ENCODE measurements around the gene EFR3B.
"Not testable (repeated sequence)": the region's sequence is repeated elsewhere in the genome, so short reads cannot be mapped to it uniquely, and the experiment has no call there.

EFR3B gene

GRCh38 chr2:25141120-25141519, 99.2 kb downstream of the EFR3B start:
- Histone ChIP-seq H3K9me3 (no peaks in the 10 kb centered on the region), H3K4me1 (no peaks in the 10 kb centered on the region), H3K4me3 (ENCODE audit: low read depth, low read length) (no peak overlapping the region), H3K36me3 (no peaks in the 10 kb centered on the region), H3K27me3 (no peaks in the 10 kb centered on the region)
- TF ChIP-seq CTCF (IDR thresholded peaks at IDR 0.05; ENCODE audit: low read depth, low read length) = no peak
- DNase-seq = no peak

- no peak for TF ChIP-seq CTCF (IDR thresholded peaks at IDR 0.05; ENCODE audit: low read depth, low read length)
- no peak overlapping the region for H3K4me3 ChIP-seq (ENCODE audit: low read depth, low read length)
- H3K36me3 ChIP-seq = no peaks in the 10 kb centered on the region
- no peaks in the 10 kb centered on the region for H3K9me3 ChIP-seq
- DNase-seq = no peak
- no peaks in the 10 kb centered on the region for H3K4me1 ChIP-seq
- H3K27me3 ChIP-seq = no peaks in the 10 kb centered on the region
Observed at GRCh38 chr2:25145803-25146202, 103.9 kb downstream of the EFR3B start.

- DNase-seq = no peak
- Histone ChIP-seq H3K4me1 (no peaks in the 10 kb centered on the region), H3K4me3 (ENCODE audit: low read depth, low read length) (no peak overlapping the region), H3K9me3 (no peaks in the 10 kb centered on the region), H3K27me3 (no peaks in the 10 kb centered on the region), H3K36me3 (no peaks in the 10 kb centered on the region)
- TF ChIP-seq CTCF (IDR thresholded peaks at IDR 0.05; ENCODE audit: low read depth, low read length) = no peak
Observed at GRCh38 chr2:25146896-25147295, 105.0 kb downstream of the EFR3B start.

GRCh38 chr2:25149646-25150045, 107.8 kb downstream of the EFR3B start:
- no peaks in the 10 kb centered on the region for H3K4me1 ChIP-seq
- DNase-seq = no peak
- no peaks in the 10 kb centered on the region for H3K27me3 ChIP-seq
- TF ChIP-seq CTCF (IDR thresholded peaks at IDR 0.05; ENCODE audit: low read depth, low read length) = no peak
- H3K4me3 ChIP-seq (ENCODE audit: low read depth, low read length) = no peak overlapping the region
- no peaks in the 10 kb centered on the region for H3K36me3 ChIP-seq
- H3K9me3 ChIP-seq = no peaks in the 10 kb centered on the region

- H3K9me3 ChIP-seq; H3K36me3 ChIP-seq; H3K4me3 ChIP-seq (ENCODE audit: low read depth, low read length); H3K27me3 ChIP-seq; H3K4me1 ChIP-seq; DNase-seq: not testable (repeated sequence)
Observed at GRCh38 chr2:25150993-25151392, 109.1 kb downstream of the EFR3B start.

- TF ChIP-seq CTCF (IDR thresholded peaks at IDR 0.05; ENCODE audit: low read depth, low read length) = no peak
- Histone ChIP-seq H3K4me3 (ENCODE audit: low read depth, low read length) (no peak overlapping the region), H3K36me3 (no peaks in the 10 kb centered on the region), H3K4me1 (no peaks in the 10 kb centered on the region), H3K9me3 (no peaks in the 10 kb centered on the region), H3K27me3 (no peaks in the 10 kb centered on the region)
- no peak for DNase-seq
Observed at GRCh38 chr2:25151718-25152117, 109.8 kb downstream of the EFR3B start.

GRCh38 chr2:25155401-25155800, 113.5 kb downstream of the EFR3B start:
- no peaks in the 10 kb centered on the region for H3K27me3 ChIP-seq
- TF ChIP-seq CTCF (IDR thresholded peaks at IDR 0.05; ENCODE audit: low read depth, low read length) = no peak
- H3K36me3 ChIP-seq = no peaks in the 10 kb centered on the region
- no peaks in the 10 kb centered on the region for H3K9me3 ChIP-seq
- H3K4me1 ChIP-seq = no peaks in the 10 kb centered on the region; the same call in 1 of the 2 replicates
- DNase-seq = no peak
- no peak overlapping the region for H3K4me3 ChIP-seq (ENCODE audit: low read depth, low read length)
